ENCODE data around the gene LRCH1.
A peak's percentile ranks its signal among the peaks of the same experiment; 100 is the strongest.

The LRCH1 gene

GRCh38 chr13:46542833-46543232, 10.1 kb upstream of the LRCH1 start:
- Histone ChIP-seq H3K9me3 (no peaks in the 10 kb centered on the region), H3K4me1 (peaks cover 12% of the 10 kb centered on the region), H3K36me3 (no peaks in the 10 kb centered on the region), H3K4me3 (ENCODE audit: low read depth, low read length) (no peak overlapping the region), H3K27me3 (no peaks in the 10 kb centered on the region)
- no peak for TF ChIP-seq CTCF (IDR thresholded peaks at IDR 0.05; ENCODE audit: low read depth, low read length)
- no peak for DNase-seq

GRCh38 chr13:46543287-46543686, 9.7 kb upstream of the LRCH1 start:
- H3K36me3 ChIP-seq: no peaks in the 10 kb centered on the region
- peaks cover 12% of the 10 kb centered on the region for H3K4me1 ChIP-seq
- no peak overlapping the region for H3K4me3 ChIP-seq (ENCODE audit: low read depth, low read length)
- no peaks in the 10 kb centered on the region for H3K27me3 ChIP-seq
- no peak for TF ChIP-seq CTCF (IDR thresholded peaks at IDR 0.05; ENCODE audit: low read depth, low read length)
- no peak for DNase-seq
- no peaks in the 10 kb centered on the region for H3K9me3 ChIP-seq

GRCh38 chr13:46544208-46544607, 8.8 kb upstream of the LRCH1 start:
- no peak for TF ChIP-seq CTCF (IDR thresholded peaks at IDR 0.05; ENCODE audit: low read depth, low read length)
- Histone ChIP-seq H3K9me3 (no peaks in the 10 kb centered on the region), H3K27me3 (no peaks in the 10 kb centered on the region), H3K36me3 (no peaks in the 10 kb centered on the region), H3K4me3 (ENCODE audit: low read depth, low read length) (no peak overlapping the region), H3K4me1 (peaks cover 12% of the 10 kb centered on the region)
- no peak for DNase-seq

GRCh38 chr13:46544811-46545210, 8.2 kb upstream of the LRCH1 start:
- peaks cover 12% of the 10 kb centered on the region for H3K4me1 ChIP-seq
- H3K9me3 ChIP-seq: no peaks in the 10 kb centered on the region
- TF ChIP-seq CTCF (IDR thresholded peaks at IDR 0.05; ENCODE audit: low read depth, low read length): no peak
- DNase-seq: no peak
- H3K27me3 ChIP-seq: no peaks in the 10 kb centered on the region
- no peak overlapping the region for H3K4me3 ChIP-seq (ENCODE audit: low read depth, low read length)
- no peaks in the 10 kb centered on the region for H3K36me3 ChIP-seq

GRCh38 chr13:46546084-46546768, 6.7 kb upstream of the LRCH1 start:
- peaks cover 14% of the 10 kb centered on the region for H3K4me1 ChIP-seq
- no peaks in the 10 kb centered on the region for H3K36me3 ChIP-seq
- peak overlapping the region; percentile 2 for H3K4me3 ChIP-seq (ENCODE audit: low read depth, low read length)
- no peak for TF ChIP-seq CTCF (IDR thresholded peaks at IDR 0.05; ENCODE audit: low read depth, low read length)
- DNase-seq: peak; percentile 50
- H3K27me3 ChIP-seq: no peaks in the 10 kb centered on the region
- H3K9me3 ChIP-seq: no peaks in the 10 kb centered on the region

- H3K4me3 ChIP-seq (ENCODE audit: low read depth, low read length): no peak overlapping the region
- no peak for TF ChIP-seq CTCF (IDR thresholded peaks at IDR 0.05; ENCODE audit: low read depth, low read length)
- no peak for DNase-seq
These were observed 2.1 kb upstream of the LRCH1 start for GRCh38 chr13:46550822-46551221.

More at GRCh38 chr13:46550822-46551221, 2.1 kb upstream of the LRCH1 start:
- peaks cover 22% of the 10 kb centered on the region for H3K4me1 ChIP-seq
- no peaks in the 10 kb centered on the region for H3K9me3 ChIP-seq
- no peaks in the 10 kb centered on the region; the same call in 1 of the 2 replicates for H3K36me3 ChIP-seq
- no peaks in the 10 kb centered on the region for H3K27me3 ChIP-seq

All from BE2C (cell line).